ENCODE measurements around the gene ZNF345.

ZNF345 gene

GRCh38 chr19:36891768-36892357, 41.2 kb downstream of the ZNF345 start:
- TF ChIP-seq REST (IDR thresholded peaks at IDR 0.05; ENCODE audit: insufficient read depth in 1 of 2, low read depth in 2 of 2, low read length in 2 of 2), result no peak
- no peak for TF ChIP-seq TAF1 (IDR thresholded peaks at IDR 0.05; ENCODE audit: borderline replicate concordance, insufficient read depth, low read length)
- no peak for TF ChIP-seq POLR2AphosphoS5 (IDR thresholded peaks at IDR 0.05; ENCODE audit: low read depth, low read length)
- no peak for TF ChIP-seq FOXP2 (optimal IDR thresholded peaks at IDR 0.05; ENCODE audit: borderline replicate concordance, extremely low read depth, extremely low read length, insufficient read depth)
- TF ChIP-seq SIN3A (IDR thresholded peaks at IDR 0.05; ENCODE audit: borderline replicate concordance, insufficient read depth, low read length), result no peak

GRCh38 chr19:36894849-36895383, 44.2 kb downstream of the ZNF345 start:
- TF ChIP-seq TAF1 (IDR thresholded peaks at IDR 0.05; ENCODE audit: borderline replicate concordance, insufficient read depth, low read length), result no peak
- TF ChIP-seq FOXP2 (optimal IDR thresholded peaks at IDR 0.05; ENCODE audit: borderline replicate concordance, extremely low read depth, extremely low read length, insufficient read depth), result no peak
- no peak for TF ChIP-seq POLR2AphosphoS5 (IDR thresholded peaks at IDR 0.05; ENCODE audit: low read depth, low read length)
- TF ChIP-seq SIN3A (IDR thresholded peaks at IDR 0.05; ENCODE audit: borderline replicate concordance, insufficient read depth, low read length), result no peak
- no peak for TF ChIP-seq REST (IDR thresholded peaks at IDR 0.05; ENCODE audit: insufficient read depth in 1 of 2, low read depth in 2 of 2, low read length in 2 of 2)

DNA sequence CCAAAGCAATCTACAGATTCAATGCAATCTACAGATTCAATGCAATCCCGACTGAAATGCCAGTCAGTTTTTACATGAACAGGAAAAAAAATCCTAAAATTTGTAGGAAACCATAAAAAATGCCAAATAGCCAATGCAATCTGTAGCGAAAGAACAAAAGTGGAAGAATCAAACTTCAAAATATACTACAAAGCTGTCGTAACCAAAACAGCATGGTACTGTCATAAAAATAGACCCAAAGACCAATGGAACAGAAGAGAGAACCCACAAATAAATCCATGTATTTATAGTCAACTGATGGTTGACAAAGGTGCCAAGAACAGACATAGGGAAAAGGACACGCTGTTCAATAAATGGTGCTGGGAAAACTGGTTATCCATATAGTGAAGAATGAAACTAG, 47.7 kb downstream of the ZNF345 start:
- TF ChIP-seq SIN3A (IDR thresholded peaks at IDR 0.05; ENCODE audit: borderline replicate concordance, insufficient read depth, low read length) (no peak), FOXP2 (optimal IDR thresholded peaks at IDR 0.05; ENCODE audit: borderline replicate concordance, extremely low read depth, extremely low read length, insufficient read depth) (no peak), REST (IDR thresholded peaks at IDR 0.05; ENCODE audit: insufficient read depth in 1 of 2, low read depth in 2 of 2, low read length in 2 of 2) (no peak), TAF1 (IDR thresholded peaks at IDR 0.05; ENCODE audit: borderline replicate concordance, insufficient read depth, low read length) (no peak)

DNA sequence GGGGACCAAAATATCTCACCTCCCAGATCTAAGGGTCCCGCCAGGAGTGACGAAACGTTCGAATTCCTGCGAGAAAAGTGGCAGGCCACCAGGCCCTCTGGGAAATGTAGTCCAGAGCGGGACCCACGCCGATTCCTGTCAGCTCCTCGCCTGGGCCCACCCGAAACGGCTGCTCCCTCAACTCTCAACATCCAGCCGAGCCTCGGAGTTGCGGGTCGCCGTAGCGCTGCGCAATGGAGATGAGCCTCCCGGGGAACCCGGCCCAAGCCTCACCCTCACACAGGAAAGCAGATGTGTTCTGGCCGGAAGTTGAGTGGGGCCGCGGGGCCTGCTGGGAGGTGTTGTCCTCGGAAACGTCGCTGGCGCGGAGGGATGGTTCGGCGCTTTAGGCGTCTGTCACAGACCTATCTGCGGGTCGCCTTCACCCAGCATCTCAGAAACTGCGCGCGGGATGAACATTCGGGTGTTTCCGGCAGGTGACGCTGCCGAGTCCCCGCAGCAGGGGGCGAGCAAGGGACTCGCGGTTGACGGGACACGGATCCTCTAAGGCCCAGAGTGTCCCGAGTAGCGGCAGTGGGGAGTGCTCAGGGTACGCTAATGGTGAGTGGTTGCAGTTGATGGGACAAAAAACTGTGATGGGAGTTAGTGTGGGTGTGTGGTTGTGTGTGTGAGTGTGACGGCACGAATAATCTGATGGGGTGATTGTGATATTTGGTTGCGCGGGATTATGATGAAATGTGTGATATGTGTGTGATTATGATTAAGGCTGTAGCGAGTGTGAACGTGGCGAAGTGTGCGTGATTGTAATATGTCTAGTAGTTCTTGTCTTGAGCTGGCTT, 65.5 kb downstream of the ZNF345 start, which contains the start of the genes ZNF568 and ZNF829:
TSS of gene ZNF568 (plus strand) at position 341 of the 839 bp plus-strand sequence. CDS start 6,439 bp downstream, outside the sequence.
TSS of gene ZNF829 (minus strand) at position 300 of the 839 bp plus-strand sequence. CDS start 1,124 bp downstream, outside the sequence.
- TF ChIP-seq POLR2AphosphoS5 (IDR thresholded peaks at IDR 0.05; ENCODE audit: low read depth, low read length) (no peak), REST (IDR thresholded peaks at IDR 0.05; ENCODE audit: insufficient read depth in 1 of 2, low read depth in 2 of 2, low read length in 2 of 2) (no peak), SIN3A (IDR thresholded peaks at IDR 0.05; ENCODE audit: borderline replicate concordance, insufficient read depth, low read length) (peak; percentile 29; the same call in 1 of the 2 replicates), FOXP2 (optimal IDR thresholded peaks at IDR 0.05; ENCODE audit: borderline replicate concordance, extremely low read depth, extremely low read length, insufficient read depth) (peak; percentile 75), TAF1 (IDR thresholded peaks at IDR 0.05; ENCODE audit: borderline replicate concordance, insufficient read depth, low read length) (no peak)

Measured in PFSK-1 (cell line).